K562 (cell line): Measurements from ENCODE around the gene METTL23. TPM values are rescaled to one million over a fixed set of nuclear protein-coding genes. Genes with fewer than 3 reads are reported as not detected.

Experiments used
- CHD2 ChIP-seq: IDR thresholded peaks from 2 replicates; pipeline ENCODE4 v1.6.1; 2011; ENCODE audit warnings: low read depth, low read length
- CXXC5 ChIP-seq: fragments of 250-450 bp; sonication (Bioruptor Pico); IDR thresholded peaks from 2 replicates; pipeline ENCODE4 v1.8.0; 2022; ENCODE audit warnings: inconsistent platforms, mild to moderate bottlenecking, moderate library complexity
- GATAD2B ChIP-seq: fragments of 450-650 bp; IDR thresholded peaks from 2 replicates; pipeline ENCODE4 v1.6.1; 2017; ENCODE audit warnings: mild to moderate bottlenecking, borderline replicate concordance
- NFIC ChIP-seq: fragments of 450-650 bp; IDR thresholded peaks from 2 replicates; pipeline ENCODE4 v1.6.1; 2017; ENCODE audit warnings: mild to moderate bottlenecking, inconsistent platforms
- RFX1 ChIP-seq: fragments of 450-650 bp; IDR thresholded peaks from 2 replicates; pipeline ENCODE4 v1.6.1; 2016; ENCODE audit warnings: mild to moderate bottlenecking, moderate library complexity
- SMARCE1 ChIP-seq: fragments of 450-650 bp; IDR thresholded peaks from 2 replicates; pipeline ENCODE4 v1.7.1; 2016; ENCODE audit warnings: mild to moderate bottlenecking
- TAF1 ChIP-seq: IDR thresholded peaks from 2 replicates; pipeline ENCODE4 v1.6.1; 2011; ENCODE audit warnings: mild to moderate bottlenecking, low read length, moderate library complexity; ENCODE audit not compliant: insufficient read depth, control insufficient read depth, severe bottlenecking; ENCODE audit errors: extremely low read depth
- polyA plus RNA-seq, 8 experiments: library from polyadenylated mRNA; depleted of rRNA in 4 of 8; stranded (reverse) in 5 of 8; unstranded in 3 of 8; fragments of >200 nt; fragmentation: Nextera tagmentation in 2 of 8; fragmentation: Illumina TruSeq in 1 of 8; extraction: Ambion mirVana in 2 of 8; extraction: Trizol in 1 of 8; gene quantifications; 2 replicates each; pipeline versions ENCODE4 v1.2.1 to v1.2.3, GENCODE V29; 2011 to 2014; ENCODE audit warnings: inconsistent platforms in 1 of 8, missing spikeins in 1 of 8
- total RNA-seq, 7 experiments: library from RNA; depleted of rRNA in 6 of 7; stranded (reverse); fragments of >200 nt in 6 of 7; fragmentation: Illumina TruSeq in 2 of 7; extraction: Trizol in 2 of 7; gene quantifications; 2 replicates each; pipeline versions ENCODE4 v1.2.1 to v1.2.3, GENCODE V29; 2011 to 2021; ENCODE audit warnings: low replicate concordance in 1 of 7
- TF ChIP-seq, protein P1 (sequence below): sonication (generic); formaldehyde crosslinking; IDR thresholded peaks from 2 replicates; pipeline ENCODE4 v1.8.0; 2022; ENCODE audit warnings: missing genetic modification reagents, mild to moderate bottlenecking, borderline replicate concordance
- TF ChIP-seq, protein P2 (sequence below), 2 experiments: fragments of 450-650 bp; formaldehyde crosslinking in 1 of 2; IDR thresholded peaks; 2 replicates each; pipeline versions ENCODE4 v1.4.0 to v1.6.1; 2014 to 2020; ENCODE audit warnings: mild to moderate bottlenecking in 2 of 2, borderline replicate concordance in 1 of 2, low read depth in 1 of 2

Gene METTL23
- total and polyA plus RNA-seq, 9 of the 15 experiments (the other 6 are each of a cell fraction or from before 2014, with no cell fraction given): 29.4 to 67.3 (median 41.6) TPM

DNA sequence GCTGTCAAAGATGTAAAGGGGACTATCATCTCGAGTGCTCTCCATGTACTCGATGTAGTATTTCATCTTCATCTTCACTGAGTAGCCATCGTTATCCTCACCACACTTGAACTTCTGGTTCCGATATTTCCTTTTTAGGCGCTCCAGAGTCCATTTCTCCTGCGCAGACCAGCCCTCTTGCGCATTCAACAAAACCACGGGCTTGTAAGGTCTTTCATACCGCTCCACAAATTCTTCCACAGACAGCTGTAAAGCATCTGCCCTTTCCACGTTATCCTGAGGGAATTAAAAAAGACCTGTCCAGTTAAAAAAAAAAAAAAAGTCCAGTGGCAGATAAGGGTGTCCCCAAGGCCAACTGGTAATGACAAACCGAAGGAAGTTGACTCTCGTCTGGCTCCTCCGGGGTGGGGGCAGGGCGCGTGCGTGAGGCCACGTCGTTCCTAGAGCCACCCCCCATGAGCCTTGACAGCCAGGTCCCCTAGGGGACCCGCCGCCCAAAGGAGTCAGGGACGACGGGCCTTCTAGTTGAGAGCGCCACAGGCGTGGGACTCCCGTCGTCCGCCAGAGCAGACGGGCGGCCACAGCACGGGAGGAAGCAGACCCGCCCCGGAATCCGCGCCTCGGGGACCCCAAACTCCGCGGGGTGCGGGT is 934 bp upstream of the METTL23 start (continued):
- TF ChIP-seq, protein P1, sequence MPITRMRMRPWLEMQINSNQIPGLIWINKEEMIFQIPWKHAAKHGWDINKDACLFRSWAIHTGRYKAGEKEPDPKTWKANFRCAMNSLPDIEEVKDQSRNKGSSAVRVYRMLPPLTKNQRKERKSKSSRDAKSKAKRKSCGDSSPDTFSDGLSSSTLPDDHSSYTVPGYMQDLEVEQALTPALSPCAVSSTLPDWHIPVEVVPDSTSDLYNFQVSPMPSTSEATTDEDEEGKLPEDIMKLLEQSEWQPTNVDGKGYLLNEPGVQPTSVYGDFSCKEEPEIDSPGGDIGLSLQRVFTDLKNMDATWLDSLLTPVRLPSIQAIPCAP: no peak
- no peak for TF ChIP-seq RFX1
- TF ChIP-seq CHD2: peak; percentile 43
- TF ChIP-seq, protein P2, sequence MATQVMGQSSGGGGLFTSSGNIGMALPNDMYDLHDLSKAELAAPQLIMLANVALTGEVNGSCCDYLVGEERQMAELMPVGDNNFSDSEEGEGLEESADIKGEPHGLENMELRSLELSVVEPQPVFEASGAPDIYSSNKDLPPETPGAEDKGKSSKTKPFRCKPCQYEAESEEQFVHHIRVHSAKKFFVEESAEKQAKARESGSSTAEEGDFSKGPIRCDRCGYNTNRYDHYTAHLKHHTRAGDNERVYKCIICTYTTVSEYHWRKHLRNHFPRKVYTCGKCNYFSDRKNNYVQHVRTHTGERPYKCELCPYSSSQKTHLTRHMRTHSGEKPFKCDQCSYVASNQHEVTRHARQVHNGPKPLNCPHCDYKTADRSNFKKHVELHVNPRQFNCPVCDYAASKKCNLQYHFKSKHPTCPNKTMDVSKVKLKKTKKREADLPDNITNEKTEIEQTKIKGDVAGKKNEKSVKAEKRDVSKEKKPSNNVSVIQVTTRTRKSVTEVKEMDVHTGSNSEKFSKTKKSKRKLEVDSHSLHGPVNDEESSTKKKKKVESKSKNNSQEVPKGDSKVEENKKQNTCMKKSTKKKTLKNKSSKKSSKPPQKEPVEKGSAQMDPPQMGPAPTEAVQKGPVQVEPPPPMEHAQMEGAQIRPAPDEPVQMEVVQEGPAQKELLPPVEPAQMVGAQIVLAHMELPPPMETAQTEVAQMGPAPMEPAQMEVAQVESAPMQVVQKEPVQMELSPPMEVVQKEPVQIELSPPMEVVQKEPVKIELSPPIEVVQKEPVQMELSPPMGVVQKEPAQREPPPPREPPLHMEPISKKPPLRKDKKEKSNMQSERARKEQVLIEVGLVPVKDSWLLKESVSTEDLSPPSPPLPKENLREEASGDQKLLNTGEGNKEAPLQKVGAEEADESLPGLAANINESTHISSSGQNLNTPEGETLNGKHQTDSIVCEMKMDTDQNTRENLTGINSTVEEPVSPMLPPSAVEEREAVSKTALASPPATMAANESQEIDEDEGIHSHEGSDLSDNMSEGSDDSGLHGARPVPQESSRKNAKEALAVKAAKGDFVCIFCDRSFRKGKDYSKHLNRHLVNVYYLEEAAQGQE (IDR thresholded peaks at IDR 0.05; ENCODE audit: borderline replicate concordance): no peak
- TF ChIP-seq, protein P2 (CRISPR knock-in tag; IDR thresholded peaks at IDR 0.05; ENCODE audit: low read depth): 0 out of 2 replicates have a peak, but pooled peaks have one; percentile 22
- TF ChIP-seq SMARCE1: no peak
- peak; percentile 24 for TF ChIP-seq TAF1
- no peak for TF ChIP-seq GATAD2B
- TF ChIP-seq NFIC: peak; percentile 23
- TF ChIP-seq CXXC5: peak; percentile 19
